Measurements from ENCODE around the gene WDR46. TPM values are rescaled to one million over a fixed set of nuclear protein-coding genes. Genes with fewer than 3 reads are reported as not detected.

The WDR46 gene
- total RNA-seq, 4 donors from 2014 or later = 30.5 to 42.6 (median 35.7) TPM

- Histone ChIP-seq H3K36me3 (peaks cover 0 to 22% (median 18%) of the 10 kb centered on the region in 4 donors), H3K27me3 (peaks cover 0 to 8% (median 0%) of the 10 kb centered on the region in 4 donors), H3K4me1 (peaks cover 24 to 36% (median 31%) of the 10 kb centered on the region in 4 donors), H3K4me3 (peak overlapping the region; percentile 58 to 66 (median 62)), H3K9me3 (no peaks in the 10 kb centered on the region), H3K27ac (replicated peaks in 1 of 4) (peak overlapping the region; percentile 92 to 98 (median 94))
- intact Hi-C loops (cut with DNase I) = loop anchor here (1.0 to 5.0 kb wide), 4 partner anchors 58 to 233 kb away; partner anchors contain the start of gene COL11A2
- no peak for TF ChIP-seq CTCF (IDR thresholded peaks at IDR 0.05)
- no peak for TF ChIP-seq POLR2AphosphoS5 (IDR thresholded peaks at IDR 0.05)
- no peak for TF ChIP-seq POLR2A (IDR thresholded peaks at IDR 0.05; ENCODE audit: low read depth)
- no peak for TF ChIP-seq EP300 (IDR thresholded peaks at IDR 0.05)
- WGBS = 14% methylated on average over 4 of the region's 15 CpGs
- no peak for DNase-seq (ENCODE audit: extremely low spot score)
Measured at GRCh38 chr6:33249732-33250630, 39.1 kb downstream of the WDR46 start.

GRCh38 chr6:33248932-33249731 is 39.9 kb downstream of the WDR46 start:
- peak overlapping the region; percentile 58 to 66 (median 62) for H3K4me3 ChIP-seq
- H3K27ac ChIP-seq (replicated peaks in 1 of 4) = peak overlapping the region; percentile 92 to 98 (median 94)
- peaks cover 24 to 36% (median 31%) of the 10 kb centered on the region in 4 donors for H3K4me1 ChIP-seq
- peaks cover 0 to 20% (median 15%) of the 10 kb centered on the region in 4 donors for H3K36me3 ChIP-seq
- TF ChIP-seq EP300 (IDR thresholded peaks at IDR 0.05) (no peak), POLR2A (IDR thresholded peaks at IDR 0.05; ENCODE audit: low read depth) (peak; percentile 31), CTCF (IDR thresholded peaks at IDR 0.05) (peak in 1 of 3 experiments; percentile 39), POLR2AphosphoS5 (IDR thresholded peaks at IDR 0.05) (peak; percentile 89 to 96)
- WGBS = 0% methylated on average over 14 of the region's 58 CpGs
- peak; percentile 100 for DNase-seq (ENCODE audit: extremely low spot score)
- peaks cover 0 to 10% (median 0%) of the 10 kb centered on the region in 4 donors for H3K27me3 ChIP-seq
- H3K9me3 ChIP-seq = no peaks in the 10 kb centered on the region
- intact Hi-C loops (cut with DNase I) = loop anchor here (1.0 to 5.0 kb wide), 4 partner anchors 57 to 232 kb away; partner anchors contain the start of gene COL11A2

GRCh38 chr6:33248643-33248931 is 40.5 kb downstream of the WDR46 start:
- DNase-seq (ENCODE audit: extremely low spot score) = no peak
- H3K4me3 ChIP-seq = peak overlapping the region; percentile 58 to 66 (median 62)
- TF ChIP-seq CTCF (IDR thresholded peaks at IDR 0.05) (peak in 1 of 3 experiments; percentile 1), EP300 (IDR thresholded peaks at IDR 0.05) (no peak), POLR2A (IDR thresholded peaks at IDR 0.05; ENCODE audit: low read depth) (no peak), POLR2AphosphoS5 (IDR thresholded peaks at IDR 0.05) (peak in 1 of 2 donors; percentile 0)
- H3K27me3 ChIP-seq = peaks cover 0 to 10% (median 0%) of the 10 kb centered on the region in 4 donors
- WGBS = 0% methylated on average over 1 of the region's 18 CpGs
- intact Hi-C loops (cut with DNase I) = loop anchor here (5.0 kb wide), 3 partner anchors 56 to 231 kb away; partner anchors contain the start of gene COL11A2
- H3K36me3 ChIP-seq = peaks cover 0 to 18% (median 14%) of the 10 kb centered on the region in 4 donors
- H3K4me1 ChIP-seq = peaks cover 24 to 36% (median 31%) of the 10 kb centered on the region in 4 donors
- H3K27ac ChIP-seq (replicated peaks in 1 of 4) = peak overlapping the region; percentile 92 to 98 (median 94)
- H3K9me3 ChIP-seq = no peaks in the 10 kb centered on the region

- WGBS = 10% methylated on average over 15 of the region's 28 CpGs
Measured at GRCh38 chr6:33247977-33248642, 40.9 kb downstream of the WDR46 start.

More at GRCh38 chr6:33247977-33248642, 40.9 kb downstream of the WDR46 start:
- intact Hi-C loops (cut with DNase I) = loop anchor here (5.0 kb wide), 3 partner anchors 56 to 231 kb away; partner anchors contain the start of gene COL11A2
- Histone ChIP-seq H3K36me3 (peaks cover 0 to 18% (median 14%) of the 10 kb centered on the region in 4 donors), H3K4me3 (peak overlapping the region; percentile 58 to 66 (median 62)), H3K27ac (replicated peaks in 1 of 4) (peak overlapping the region; percentile 92 to 98 (median 94)), H3K4me1 (peaks cover 24 to 36% (median 31%) of the 10 kb centered on the region in 4 donors), H3K27me3 (peaks cover 0 to 10% (median 0%) of the 10 kb centered on the region in 4 donors), H3K9me3 (no peaks in the 10 kb centered on the region)
- peak; percentile 96 for DNase-seq (ENCODE audit: extremely low spot score)
- TF ChIP-seq EP300 (IDR thresholded peaks at IDR 0.05) (no peak), POLR2AphosphoS5 (IDR thresholded peaks at IDR 0.05) (peak in 1 of 2 donors; percentile 62), CTCF (IDR thresholded peaks at IDR 0.05) (peak; percentile 97 to 99 (median 98)), POLR2A (IDR thresholded peaks at IDR 0.05; ENCODE audit: low read depth) (no peak)
